Activated CD4-positive, alpha-beta memory T cell treated with anti-CD3 and anti-CD28 coated beads, Interleukin-2, amount 10 ng/mL, durations not matched to agents 7 days and 5 days (primary cell): ENCODE results near the gene CEP112. TPM values are rescaled to one million over a fixed set of nuclear protein-coding genes. Genes with fewer than 3 reads are reported as not detected.
"Not testable (repeated sequence)": the region's sequence is repeated elsewhere in the genome, so short reads cannot be mapped to it uniquely, and the experiment has no call there.

Experiments used
- CTCF ChIA-PET: fragments of 350-600 bp; sonication (Branson Sonifier 250); formaldehyde crosslinking; loops from one replicate; lab custom pipeline; 2021; ENCODE audit warnings: antibody characterized with exemption, inconsistent platforms; lab: Charles Lee
- POLR2A ChIA-PET: fragments of 350-600 bp; sonication (Branson Sonifier 250); formaldehyde crosslinking; loops from one replicate; lab custom pipeline; 2021; ENCODE audit warnings: antibody characterized with exemption; lab: Charles Lee
- DNase-seq: peaks from one replicate; pipeline ENCODE4 v3.0.0-alpha.2; 2020
- H3K27ac Mint-ChIP-seq: one replicate; pipeline ENCODE4 v1.8.0; 2021; ENCODE audit warnings: mild to moderate bottlenecking, mixed read lengths
- H3K27me3 Mint-ChIP-seq: one replicate; pipeline ENCODE4 v1.8.0; 2021; ENCODE audit warnings: mixed read lengths
- H3K36me3 Mint-ChIP-seq: one replicate; pipeline ENCODE4 v1.8.0; 2021; ENCODE audit warnings: low read depth, mixed read lengths
- H3K4me1 Mint-ChIP-seq: one replicate; pipeline ENCODE4 v1.8.0; 2021; ENCODE audit warnings: mixed read lengths
- H3K4me3 Mint-ChIP-seq: one replicate; pipeline ENCODE4 v1.8.0; 2021; ENCODE audit warnings: mild to moderate bottlenecking, mixed read lengths
- H3K9me3 Mint-ChIP-seq: one replicate; pipeline ENCODE4 v1.8.0; 2021; ENCODE audit warnings: mixed read lengths
- total RNA-seq, 2 experiments: library from RNA; stranded (reverse); gene quantifications; one replicate each; pipeline ENCODE4 v1.2.3, GENCODE V29; 2021

Gene CEP112
- total RNA-seq, 2 experiments from 2014 or later: 4.5 to 4.6 TPM

DNA sequence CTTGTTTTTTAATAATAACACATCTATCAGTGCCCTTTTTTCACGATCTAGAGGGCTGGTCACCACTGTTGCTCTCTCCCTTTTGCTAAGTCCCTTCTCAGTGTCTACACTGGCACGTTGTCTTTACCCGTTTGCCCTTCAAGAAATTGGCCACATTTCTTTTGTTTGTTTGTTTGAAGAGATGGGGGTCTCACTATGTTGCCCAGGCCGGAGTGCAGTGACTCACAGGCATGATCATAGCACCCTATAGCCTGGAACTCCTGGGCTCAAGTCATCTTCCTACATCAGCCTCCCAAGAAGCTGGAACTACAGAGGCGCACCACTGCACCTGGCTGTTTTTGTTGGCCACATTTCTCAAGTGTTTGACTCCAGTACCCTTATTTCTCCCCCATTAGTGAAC is 492.5 kb downstream of the CEP112 start:
- Mint-ChIP-seq H3K27me3 (peaks cover 2% of the 10 kb centered on the region), H3K36me3 (no peaks in the 10 kb centered on the region), H3K9me3 (no peaks in the 10 kb centered on the region), H3K4me3 (no peak overlapping the region), H3K27ac (no peak overlapping the region), H3K4me1 (no peaks in the 10 kb centered on the region)
- CTCF ChIA-PET: interaction anchor here (1.0 kb wide), 1 partner anchor 182 kb away, joined by 3 read pairs; no protein-coding TSS in a partner anchor
- POLR2A ChIA-PET: no interaction called here
- no peak for DNase-seq

DNA sequence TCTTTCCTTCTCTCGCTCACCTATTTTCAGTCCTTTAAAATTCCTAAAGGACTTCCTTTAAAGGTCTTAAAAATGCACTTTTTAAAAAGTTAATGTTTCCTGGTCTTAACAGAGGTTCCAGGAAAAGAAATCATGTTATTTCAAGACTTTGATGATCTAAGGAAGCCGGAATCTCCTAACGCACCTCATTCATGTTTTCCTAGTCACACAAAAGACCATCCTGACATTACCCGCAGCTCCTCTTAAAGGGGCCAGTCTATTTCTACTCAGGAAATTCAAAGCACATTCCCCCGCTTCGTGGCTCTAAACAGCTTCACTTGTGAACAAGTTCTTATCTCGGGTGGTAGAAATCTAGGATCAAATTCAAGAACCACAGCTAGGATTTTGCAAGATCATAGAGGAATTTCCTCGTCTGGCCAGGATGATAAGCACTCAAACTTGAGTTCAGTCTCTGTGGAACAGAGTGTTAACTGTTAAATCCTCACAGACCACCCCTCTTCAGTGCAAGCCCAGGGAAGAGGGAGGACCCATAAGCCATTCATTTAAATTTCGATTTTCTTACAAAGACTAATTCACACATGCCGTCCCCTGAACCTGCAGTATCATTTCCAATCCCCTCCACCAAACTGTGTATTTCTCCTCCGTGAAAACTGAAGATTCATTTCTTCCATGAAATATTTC is 493.4 kb downstream of the CEP112 start:
- H3K4me3 Mint-ChIP-seq: no peak overlapping the region
- peaks cover 2% of the 10 kb centered on the region for H3K27me3 Mint-ChIP-seq
- ChIA-PET CTCF (interaction anchor here (1.0 kb wide), 1 partner anchor 183 kb away, joined by 3 read pairs; no protein-coding TSS in a partner anchor), POLR2A (no interaction called here)
- H3K4me1 Mint-ChIP-seq: no peaks in the 10 kb centered on the region
- H3K9me3 Mint-ChIP-seq: no peaks in the 10 kb centered on the region
- no peak for DNase-seq
- H3K36me3 Mint-ChIP-seq: no peaks in the 10 kb centered on the region
- H3K27ac Mint-ChIP-seq: no peak overlapping the region

GRCh38 chr17:65697661-65698060 is 494.3 kb downstream of the CEP112 start:
- H3K27ac Mint-ChIP-seq: no peak overlapping the region
- DNase-seq: no peak
- ChIA-PET CTCF (no interaction called here), POLR2A (no interaction called here)
- peaks cover 2% of the 10 kb centered on the region for H3K27me3 Mint-ChIP-seq
- H3K4me3 Mint-ChIP-seq: no peak overlapping the region
- H3K36me3 Mint-ChIP-seq: no peaks in the 10 kb centered on the region
- H3K4me1 Mint-ChIP-seq: no peaks in the 10 kb centered on the region
- no peaks in the 10 kb centered on the region for H3K9me3 Mint-ChIP-seq

DNA sequence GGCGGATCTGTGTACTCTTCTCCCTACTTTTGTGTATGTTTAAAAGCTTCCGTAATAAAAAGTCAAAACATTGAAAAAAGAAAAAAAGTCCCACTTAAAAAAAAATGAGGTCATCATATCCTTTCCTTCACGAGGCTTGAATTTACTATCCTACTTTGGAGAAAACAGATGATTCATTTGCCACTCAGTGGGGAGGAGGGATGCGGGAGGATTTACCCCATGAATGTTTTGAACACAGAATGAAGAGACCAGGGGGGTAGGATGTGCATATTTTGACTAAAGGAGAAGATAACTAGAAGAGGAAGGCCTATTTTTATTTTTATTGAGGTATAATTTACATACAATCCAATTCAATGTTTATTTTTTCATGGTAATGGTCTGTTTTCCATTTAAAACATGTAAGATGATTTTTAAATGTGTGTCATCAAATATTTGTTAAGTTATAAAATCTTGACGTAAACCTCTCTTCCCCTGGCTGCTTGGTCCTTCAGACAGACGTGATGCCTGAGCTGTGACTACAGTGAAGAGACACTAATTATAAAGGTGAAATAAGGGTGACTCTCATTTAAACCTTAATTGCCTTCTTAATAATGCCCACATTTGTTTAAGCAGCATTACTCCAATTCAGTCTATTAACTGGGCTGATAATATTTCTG is 495.1 kb downstream of the CEP112 start:
- Mint-ChIP-seq H3K27ac (no peak overlapping the region), H3K4me1 (no peaks in the 10 kb centered on the region), H3K36me3 (no peaks in the 10 kb centered on the region), H3K27me3 (peaks cover 2% of the 10 kb centered on the region), H3K9me3 (no peaks in the 10 kb centered on the region), H3K4me3 (no peak overlapping the region)
- ChIA-PET POLR2A (no interaction called here), CTCF (no interaction called here)
- DNase-seq: no peak

- Mint-ChIP-seq H3K27ac (no peak overlapping the region), H3K4me1 (peaks cover 4% of the 10 kb centered on the region), H3K4me3 (no peak overlapping the region), H3K27me3 (peaks cover 2% of the 10 kb centered on the region), H3K9me3 (no peaks in the 10 kb centered on the region), H3K36me3 (no peaks in the 10 kb centered on the region)
- POLR2A ChIA-PET: no interaction called here
- CTCF ChIA-PET: no interaction called here
- DNase-seq: no peak
These were observed 497.3 kb downstream of the CEP112 start for GRCh38 chr17:65694601-65695000.

GRCh38 chr17:65690626-65691310 is 501.2 kb downstream of the CEP112 start:
- Mint-ChIP-seq H3K27me3 (no peaks in the 10 kb centered on the region), H3K4me1 (peaks cover 4% of the 10 kb centered on the region), H3K36me3 (no peaks in the 10 kb centered on the region), H3K27ac (no peak overlapping the region), H3K9me3 (no peaks in the 10 kb centered on the region), H3K4me3 (no peak overlapping the region)
- ChIA-PET POLR2A (no interaction called here), CTCF (interaction anchor here (0.7 kb wide), 1 partner anchor 35 kb away, joined by 6 read pairs; no protein-coding TSS in a partner anchor)
- no peak for DNase-seq

DNA sequence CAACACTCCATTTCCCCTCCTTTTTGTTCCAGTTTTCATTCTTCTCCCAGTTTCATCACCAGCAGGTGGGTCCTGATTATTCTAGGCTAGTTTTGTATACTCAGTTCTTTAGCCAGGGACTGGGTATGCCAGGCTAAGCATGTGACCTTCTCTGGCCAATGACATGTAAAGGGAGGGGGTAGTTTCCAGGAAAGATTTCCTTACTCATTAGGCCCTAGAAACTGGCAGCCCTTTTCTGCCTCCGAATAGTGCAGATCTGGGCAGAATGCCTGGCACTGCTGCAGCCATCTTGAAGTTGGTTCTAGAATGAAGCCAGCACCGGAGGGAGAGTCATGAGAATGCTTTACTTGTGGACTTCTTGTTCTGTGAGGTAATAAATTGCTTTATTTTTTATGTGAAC is 503.6 kb downstream of the CEP112 start:
- H3K27me3 Mint-ChIP-seq: no peaks in the 10 kb centered on the region
- H3K36me3 Mint-ChIP-seq: no peaks in the 10 kb centered on the region
- CTCF ChIA-PET: no interaction called here
- no peak overlapping the region for H3K27ac Mint-ChIP-seq
- no peaks in the 10 kb centered on the region for H3K9me3 Mint-ChIP-seq
- H3K4me3 Mint-ChIP-seq: no peak overlapping the region
- DNase-seq: no peak
- POLR2A ChIA-PET: no interaction called here
- peaks cover 4% of the 10 kb centered on the region for H3K4me1 Mint-ChIP-seq

- Mint-ChIP-seq H3K4me3 (no peak overlapping the region), H3K36me3 (no peaks in the 10 kb centered on the region), H3K27ac (no peak overlapping the region), H3K4me1 (no peaks in the 10 kb centered on the region), H3K9me3 (peaks cover 2% of the 10 kb centered on the region), H3K27me3 (no peaks in the 10 kb centered on the region)
- ChIA-PET CTCF (no interaction called here), POLR2A (no interaction called here)
- DNase-seq: no peak
These were observed 506.8 kb downstream of the CEP112 start for GRCh38 chr17:65685110-65685509.

DNA sequence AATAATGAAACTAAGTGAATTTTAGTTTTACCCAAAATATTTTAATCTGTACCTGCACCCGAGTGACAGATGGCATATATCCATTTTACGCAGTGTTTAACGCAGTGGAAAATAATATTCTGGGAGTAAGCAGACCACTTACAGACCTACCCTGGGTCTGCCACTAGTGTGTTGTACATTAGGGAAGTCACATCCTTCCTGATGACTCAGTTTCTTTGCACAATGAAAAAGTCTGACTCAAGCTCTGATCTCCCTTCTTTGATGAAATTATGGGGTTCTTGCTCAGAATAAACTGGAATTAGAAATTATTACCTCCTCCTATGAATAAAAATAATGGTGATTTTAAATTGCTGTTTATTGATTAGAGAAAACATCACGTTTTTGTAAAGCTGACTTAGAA is 507.3 kb downstream of the CEP112 start:
- no peaks in the 10 kb centered on the region for H3K4me1 Mint-ChIP-seq
- POLR2A ChIA-PET: no interaction called here
- no peak for DNase-seq
- no peak overlapping the region for H3K27ac Mint-ChIP-seq
- H3K36me3 Mint-ChIP-seq: no peaks in the 10 kb centered on the region
- H3K9me3 Mint-ChIP-seq: peaks cover 2% of the 10 kb centered on the region
- no peak overlapping the region for H3K4me3 Mint-ChIP-seq
- H3K27me3 Mint-ChIP-seq: no peaks in the 10 kb centered on the region
- CTCF ChIA-PET: no interaction called here

DNA sequence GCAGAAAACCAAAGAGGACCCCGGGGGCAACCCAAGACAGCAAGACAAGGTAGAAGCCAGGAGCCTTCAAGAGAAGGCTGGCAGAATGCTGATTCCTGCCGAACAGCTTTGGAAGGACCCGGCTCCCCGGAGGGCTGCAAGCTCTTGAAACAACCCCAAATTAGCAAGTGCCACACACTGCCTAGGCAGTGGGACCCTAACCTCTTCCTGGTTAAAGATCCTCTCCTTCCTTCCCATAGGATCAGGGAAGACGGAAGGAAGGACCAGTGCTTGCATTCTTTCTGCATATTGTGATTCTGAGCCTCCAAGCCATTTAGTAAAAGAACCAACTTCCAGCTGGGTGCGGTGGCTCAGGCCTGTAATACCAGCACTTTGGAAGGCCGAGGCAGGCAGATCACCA is 508.5 kb downstream of the CEP112 start:
- H3K27me3 Mint-ChIP-seq: no peaks in the 10 kb centered on the region
- no peak overlapping the region for H3K27ac Mint-ChIP-seq
- H3K4me3 Mint-ChIP-seq: no peak overlapping the region
- POLR2A ChIA-PET: no interaction called here
- no peaks in the 10 kb centered on the region for H3K4me1 Mint-ChIP-seq
- no peak for DNase-seq
- H3K9me3 Mint-ChIP-seq: peaks cover 2% of the 10 kb centered on the region
- CTCF ChIA-PET: no interaction called here
- no peaks in the 10 kb centered on the region for H3K36me3 Mint-ChIP-seq

GRCh38 chr17:65681763-65682162 is 510.2 kb downstream of the CEP112 start:
- H3K9me3 Mint-ChIP-seq, H3K27ac Mint-ChIP-seq, H3K36me3 Mint-ChIP-seq, CTCF ChIA-PET, H3K4me3 Mint-ChIP-seq, H3K27me3 Mint-ChIP-seq, DNase-seq, POLR2A ChIA-PET, H3K4me1 Mint-ChIP-seq: not testable (repeated sequence)

GRCh38 chr17:65679165-65679845 is 512.6 kb downstream of the CEP112 start:
- Mint-ChIP-seq H3K27me3 (peaks cover 1% of the 10 kb centered on the region), H3K4me3 (no peak overlapping the region), H3K9me3 (peaks cover 2% of the 10 kb centered on the region), H3K27ac (no peak overlapping the region), H3K36me3 (no peaks in the 10 kb centered on the region), H3K4me1 (peaks cover 3% of the 10 kb centered on the region)
- DNase-seq: no peak
- CTCF ChIA-PET: no interaction called here
- POLR2A ChIA-PET: no interaction called here

DNA sequence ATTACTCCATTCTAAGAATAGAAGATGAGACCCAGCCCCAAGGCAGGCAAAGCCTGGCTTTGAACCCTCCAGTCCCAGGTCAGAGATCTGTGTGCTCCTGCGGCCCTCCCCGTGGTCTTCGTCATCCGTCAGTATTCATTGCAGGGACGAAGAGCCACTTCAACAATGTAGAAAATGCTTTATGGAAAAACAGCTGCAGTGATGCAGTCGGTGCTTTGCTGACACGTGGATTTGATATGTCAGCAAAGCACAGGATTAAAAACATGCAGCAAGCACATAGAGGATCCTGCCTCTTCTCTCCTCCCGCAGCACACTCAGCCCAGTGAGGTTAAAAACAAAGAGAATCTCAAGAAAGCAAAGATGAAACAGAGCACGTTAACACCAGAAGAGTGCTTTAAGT is 513.4 kb downstream of the CEP112 start:
- peaks cover 3% of the 10 kb centered on the region for H3K4me1 Mint-ChIP-seq
- no peaks in the 10 kb centered on the region for H3K36me3 Mint-ChIP-seq
- POLR2A ChIA-PET: no interaction called here
- no peak for DNase-seq
- H3K27me3 Mint-ChIP-seq: peaks cover 1% of the 10 kb centered on the region
- H3K4me3 Mint-ChIP-seq: no peak overlapping the region
- H3K27ac Mint-ChIP-seq: no peak overlapping the region
- CTCF ChIA-PET: no interaction called here
- peaks cover 2% of the 10 kb centered on the region for H3K9me3 Mint-ChIP-seq
